Hepatocyte (in vitro differentiated cells): ENCODE data around the gene RUNX1. TPM values are rescaled to one million over a fixed set of nuclear protein-coding genes. Genes with fewer than 3 reads are reported as not detected.

Experiments
- DNase-seq: peaks from one replicate; pipeline ENCODE4 v3.0.0-alpha.2; 2016; ENCODE audit warnings: low spot score
- H2AFZ ChIP-seq: fragments of 200-600 bp; sonication (generic); 2 replicates; pipeline ENCODE4 v1.6.0; 2016; ENCODE audit warnings: antibody characterized with exemption, mild to moderate bottlenecking
- H3K27ac ChIP-seq: fragments of 200-600 bp; sonication (generic); 2 replicates; pipeline ENCODE4 v1.5.1; 2016; ENCODE audit warnings: mild to moderate bottlenecking
- H3K27me3 ChIP-seq: fragments of 200-600 bp; sonication (generic); 2 replicates; pipeline ENCODE4 v1.6.1; 2016
- H3K36me3 ChIP-seq: fragments of 200-600 bp; sonication (generic); replicated peaks from 2 replicates; pipeline ENCODE4 v1.5.1; 2016; ENCODE audit warnings: low read depth; ENCODE audit not compliant: insufficient read depth
- H3K4me1 ChIP-seq: fragments of 200-600 bp; sonication (generic); 2 replicates; pipeline ENCODE4 v1.5.1; 2016; ENCODE audit warnings: mild to moderate bottlenecking, moderate library complexity; ENCODE audit not compliant: insufficient read depth
- H3K4me2 ChIP-seq: fragments of 200-600 bp; sonication (generic); 2 replicates; pipeline ENCODE4 v1.6.0; 2016
- H3K4me3 ChIP-seq: fragments of 200-600 bp; sonication (generic); 2 replicates; pipeline ENCODE4 v1.5.1; 2016; ENCODE audit warnings: mild to moderate bottlenecking
- H3K79me2 ChIP-seq: fragments of 200-600 bp; sonication (generic); 2 replicates; pipeline ENCODE4 v1.6.0; 2017; ENCODE audit warnings: mild to moderate bottlenecking
- H3K9me2 ChIP-seq: fragments of 200-600 bp; sonication (generic); replicated peaks from 2 replicates; pipeline ENCODE4 v1.6.0; 2017; ENCODE audit warnings: mild to moderate bottlenecking; ENCODE audit not compliant: insufficient read depth
- H3K9me3 ChIP-seq: fragments of 200-600 bp; sonication (generic); 2 replicates; pipeline ENCODE4 v1.5.1; 2016; ENCODE audit warnings: low read depth, mild to moderate bottlenecking
- H4K20me1 ChIP-seq: fragments of 200-600 bp; sonication (generic); 2 replicates; pipeline ENCODE4 v1.6.0; 2016; ENCODE audit warnings: mild to moderate bottlenecking; ENCODE audit not compliant: insufficient read depth, poor library complexity, severe bottlenecking
- CTCF ChIP-seq: fragments of 200-600 bp; sonication (generic); IDR thresholded peaks from 2 replicates; pipeline ENCODE4 v1.5.1; 2016; ENCODE audit warnings: antibody characterized with exemption, mild to moderate bottlenecking; ENCODE audit not compliant: poor library complexity
- EZH2 ChIP-seq: fragments of 200-600 bp; sonication (generic); IDR thresholded peaks from 2 replicates; pipeline ENCODE4 v1.6.1; 2016; ENCODE audit warnings: antibody characterized with exemption, mild to moderate bottlenecking, borderline replicate concordance
- EZH2phosphoT487 ChIP-seq: fragments of 200-600 bp; sonication (generic); IDR thresholded peaks from one replicate; pipeline ENCODE4 v1.6.1; 2018; ENCODE audit warnings: antibody characterized with exemption, mild to moderate bottlenecking, low read depth, moderate library complexity; ENCODE audit not compliant: unreplicated experiment, severe bottlenecking
- WGBS: methylation state at CpG from one replicate; pipeline ENCODE4 v1.1.6; 2016; ENCODE audit warnings: low lambda C conversion rate; ENCODE audit errors: missing lambda C conversion rate; 5-methylcytosine and 5-hydroxymethylcytosine counted together
- polyA plus RNA-seq: library from polyadenylated mRNA; unstranded; fragments of >200 nt; fragmentation: Nextera tagmentation; extraction: Ambion mirVana; gene quantifications from 2 replicates; pipeline ENCODE4 v1.2.1, GENCODE V29; 2016
- total RNA-seq: library from RNA; depleted of rRNA; stranded (reverse); fragments of >200 nt; gene quantifications from 2 replicates; pipeline ENCODE4 v1.2.3, GENCODE V29; 2014

Gene RUNX1
- total and polyA plus RNA-seq, 2 experiments from 2014 or later: 8.5 to 10.9 TPM

DNA sequence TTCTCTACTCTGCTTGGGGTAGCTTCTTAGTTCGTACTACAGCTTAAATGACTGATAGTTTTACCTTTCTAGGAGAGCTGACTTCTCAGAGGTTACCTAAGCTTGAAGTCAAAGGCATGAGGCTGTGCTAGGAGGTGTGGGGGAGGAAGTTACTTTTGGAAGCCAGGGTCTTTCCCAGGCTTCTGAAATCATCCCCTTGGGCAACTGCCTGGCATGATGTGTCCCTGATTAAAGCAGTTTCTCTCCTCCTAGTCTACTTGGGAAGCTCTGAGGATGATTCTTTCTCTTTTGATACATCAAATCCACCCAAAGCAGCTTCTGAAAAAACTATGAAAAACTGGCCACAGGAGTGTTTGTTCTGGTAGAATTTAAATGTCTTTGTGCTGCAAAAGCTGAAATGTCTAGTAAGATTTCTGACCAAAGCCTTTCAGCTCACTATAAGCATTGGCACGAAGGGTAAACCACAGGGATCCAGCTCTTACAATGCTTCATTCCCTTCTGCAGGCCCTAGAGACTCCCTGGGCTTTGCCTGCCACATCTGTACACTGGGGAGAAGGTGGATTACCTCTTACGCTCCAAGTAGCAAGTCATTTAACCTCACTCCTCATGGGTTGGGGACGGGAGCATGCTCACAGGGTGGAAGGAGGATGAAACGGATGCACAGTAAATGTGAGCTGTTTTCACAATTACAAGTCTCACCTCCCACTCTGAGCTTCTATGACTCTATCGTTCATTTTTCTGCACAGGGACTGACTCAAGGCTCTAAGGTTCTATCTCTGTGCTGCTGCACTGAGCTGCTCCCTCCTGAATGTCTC lies 59.6 kb downstream of the RUNX1 start:
- Histone ChIP-seq H2AFZ (no peak overlapping the region), H3K27ac (no peak overlapping the region)

GRCh38 chr21:34988625-34989024 lies 60.5 kb downstream of the RUNX1 start:
- H3K4me2 ChIP-seq: no peak overlapping the region
- H3K36me3 ChIP-seq: no peaks in the 10 kb centered on the region
- no peak overlapping the region for H3K4me3 ChIP-seq
- no peak overlapping the region for H2AFZ ChIP-seq
- H3K27ac ChIP-seq: no peak overlapping the region
- no peaks in the 10 kb centered on the region for H3K27me3 ChIP-seq
- no peaks in the 10 kb centered on the region for H3K4me1 ChIP-seq
- H3K9me3 ChIP-seq: no peaks in the 10 kb centered on the region
- TF ChIP-seq EZH2 (no peak), EZH2phosphoT487 (no peak), CTCF (no peak)
- no peaks in the 10 kb centered on the region for H4K20me1 ChIP-seq
- no peaks in the 10 kb centered on the region for H3K9me2 ChIP-seq
- DNase-seq: no peak
- H3K79me2 ChIP-seq: no peaks in the 10 kb centered on the region
- 85% methylated on average over 2 of the region's 2 CpGs for WGBS

More for the DNA sequence above, 59.6 kb downstream of the RUNX1 start:
- H3K36me3 ChIP-seq: no peaks in the 10 kb centered on the region
- H3K9me2 ChIP-seq: no peaks in the 10 kb centered on the region
- H3K9me3 ChIP-seq: no peaks in the 10 kb centered on the region
- H3K79me2 ChIP-seq: no peaks in the 10 kb centered on the region
- 85% methylated on average over 6 of the region's 6 CpGs for WGBS
- no peaks in the 10 kb centered on the region for H3K27me3 ChIP-seq
- H4K20me1 ChIP-seq: no peaks in the 10 kb centered on the region
- H3K4me2 ChIP-seq: no peak overlapping the region
- DNase-seq: no peak
- H3K4me3 ChIP-seq: no peak overlapping the region
- H3K4me1 ChIP-seq: no peaks in the 10 kb centered on the region
- no peak for TF ChIP-seq CTCF
- TF ChIP-seq EZH2phosphoT487: no peak
- no peak for TF ChIP-seq EZH2

- no peaks in the 10 kb centered on the region for H3K4me1 ChIP-seq
- TF ChIP-seq EZH2 (no peak), CTCF (no peak), EZH2phosphoT487 (no peak)
- no peak overlapping the region for H3K4me2 ChIP-seq
- no peaks in the 10 kb centered on the region for H4K20me1 ChIP-seq
- H3K79me2 ChIP-seq: no peaks in the 10 kb centered on the region
- DNase-seq: no peak
- H2AFZ ChIP-seq: no peak overlapping the region
- H3K9me2 ChIP-seq: no peaks in the 10 kb centered on the region
- WGBS: 86% methylated on average over 8 of the region's 8 CpGs
- H3K9me3 ChIP-seq: no peaks in the 10 kb centered on the region
- no peaks in the 10 kb centered on the region for H3K36me3 ChIP-seq
- H3K4me3 ChIP-seq: no peak overlapping the region
- no peaks in the 10 kb centered on the region for H3K27me3 ChIP-seq
- H3K27ac ChIP-seq: no peak overlapping the region
These were observed 61.0 kb downstream of the RUNX1 start for GRCh38 chr21:34988139-34988538.
